ENCODE results near the gene CCDC182.

Gene CCDC182

GRCh38 chr17:57696050-57696449, 49.0 kb downstream of the CCDC182 start:
- no peak for DNase-seq
